Lung microvascular endothelial cell (primary cell): ENCODE results near the gene MEAF6. TPM values are rescaled to one million over a fixed set of nuclear protein-coding genes. Genes with fewer than 3 reads are reported as not detected.
"Not testable (repeated sequence)": the region's sequence is repeated elsewhere in the genome, so short reads cannot be mapped to it uniquely, and the experiment has no call there.

Experiments
- DNase-seq, 2 donors: peaks; one replicate each; pipeline versions ENCODE4 v3.0.0 to v3.0.0-alpha.2; 2010; ENCODE audit warnings: low read depth in 2 of 2
- total RNA-seq: library from RNA; depleted of rRNA; stranded (reverse); fragments of >200 nt; gene quantifications from 2 replicates; pipeline ENCODE4 v1.2.1, GENCODE V29; 2014

MEAF6 gene
- total RNA-seq, 1 donor from 2014 or later = 41.3 TPM

GRCh38 chr1:37532418-37533156, 18.0 kb upstream of the MEAF6 start:
- DNase-seq = not testable (repeated sequence)

- not testable (repeated sequence) for DNase-seq
Measured at GRCh38 chr1:37529888-37530287, 15.3 kb upstream of the MEAF6 start.

GRCh38 chr1:37519613-37520012, 5.0 kb upstream of the MEAF6 start:
- DNase-seq = no peak

GRCh38 chr1:37518929-37519328, 4.4 kb upstream of the MEAF6 start:
- not testable (repeated sequence) for DNase-seq

GRCh38 chr1:37518241-37518640, 3.7 kb upstream of the MEAF6 start:
- not testable (repeated sequence) for DNase-seq

- DNase-seq = no peak
Measured at GRCh38 chr1:37517569-37517968, 3.0 kb upstream of the MEAF6 start.

- no peak for DNase-seq
Measured at GRCh38 chr1:37515185-37516034, 844 bp upstream of the MEAF6 start.

GRCh38 chr1:37513795-37514349, 694 bp downstream of the MEAF6 start:
- DNase-seq = peak; percentile 11 to 23

- no peak for DNase-seq
Measured at GRCh38 chr1:37509181-37509580, 5.4 kb downstream of the MEAF6 start.

GRCh38 chr1:37506740-37507139, 7.8 kb downstream of the MEAF6 start:
- DNase-seq = no peak

GRCh38 chr1:37502791-37503190, 11.8 kb downstream of the MEAF6 start:
- not testable (repeated sequence) for DNase-seq

- DNase-seq = no peak
Measured at GRCh38 chr1:37502104-37502503, 12.5 kb downstream of the MEAF6 start.

- no peak for DNase-seq
Measured at GRCh38 chr1:37501661-37502060, 12.9 kb downstream of the MEAF6 start.

GRCh38 chr1:37498872-37499617, 15.5 kb downstream of the MEAF6 start:
- DNase-seq = peak; percentile 76 to 80

GRCh38 chr1:37497832-37498231, 16.7 kb downstream of the MEAF6 start:
- DNase-seq = no peak

GRCh38 chr1:37495875-37496274, 18.7 kb downstream of the MEAF6 start:
- DNase-seq = no peak

GRCh38 chr1:37493336-37494098, 21.0 kb downstream of the MEAF6 start:
- no peak for DNase-seq

GRCh38 chr1:37487619-37487984, 27.0 kb downstream of the MEAF6 start:
- no peak for DNase-seq

GRCh38 chr1:37486680-37487618, 27.6 kb downstream of the MEAF6 start:
- DNase-seq = peak; percentile 73 to 79
